ENCODE results near the gene RNF167. TPM values are rescaled to one million over a fixed set of nuclear protein-coding genes. Genes with fewer than 3 reads are reported as not detected.

The RNF167 gene
- polyA plus RNA-seq, 1 donor from 2014 or later = 64.1 TPM

DNA sequence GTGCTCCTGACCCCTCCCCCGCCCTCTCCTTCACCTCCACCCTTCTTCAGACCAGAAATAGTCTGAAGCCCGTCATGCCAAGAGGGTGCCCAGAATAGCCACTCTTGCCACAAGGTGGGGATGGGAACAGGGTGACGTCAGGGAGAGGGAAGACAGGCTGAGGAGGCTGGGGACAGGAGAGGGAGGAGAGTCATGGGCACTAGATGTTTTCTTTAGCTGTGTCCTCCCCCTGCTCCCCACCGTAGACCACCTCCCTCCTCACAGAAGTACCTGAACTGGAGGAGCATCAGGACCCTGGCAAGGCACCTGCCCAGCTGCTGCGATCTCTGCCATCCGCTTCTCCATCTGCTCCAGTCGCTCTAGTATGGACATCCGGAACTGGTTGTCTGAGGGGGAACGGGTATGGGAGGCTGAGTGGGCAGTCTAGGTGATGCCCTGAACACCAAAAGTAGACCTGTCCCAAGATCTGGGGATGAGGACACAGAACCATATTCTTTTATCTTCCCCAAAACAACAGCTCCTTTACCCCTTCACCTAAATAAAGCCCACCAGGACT is 34.1 kb downstream of the RNF167 start:
- Histone ChIP-seq H3K9me3 (ENCODE audit: low read length) (no peaks in the 10 kb centered on the region), H3K36me3 (ENCODE audit: insufficient read depth, low read length) (no peaks in the 10 kb centered on the region), H2AFZ (ENCODE audit: low read depth, low read length) (no peak overlapping the region), H3K27me3 (ENCODE audit: insufficient read depth, low read depth, low read length) (no peaks in the 10 kb centered on the region), H3K79me2 (replicated peaks; ENCODE audit: insufficient read depth, low read length) (no peaks in the 10 kb centered on the region), H3K27ac (ENCODE audit: low read length) (no peak overlapping the region), H3F3A (ENCODE audit: insufficient read depth, low read length, poor library complexity, severe bottlenecking) (no peaks in the 10 kb centered on the region), H4K20me1 (ENCODE audit: insufficient read depth) (no peaks in the 10 kb centered on the region), H3K9me2 (ENCODE audit: insufficient read depth, low read length) (no peaks in the 10 kb centered on the region), H3K4me3 (ENCODE audit: low read length) (no peak overlapping the region), H3K4me2 (ENCODE audit: low read length) (no peak overlapping the region), H3K9ac (ENCODE audit: low read length) (no peak overlapping the region)
- no peak for TF ChIP-seq TAF1 (IDR thresholded peaks at IDR 0.05; ENCODE audit: low read depth)
- no peak for TF ChIP-seq POLR2AphosphoS5 (IDR thresholded peaks at IDR 0.05)
- no peak for TF ChIP-seq EP300 (conservative IDR thresholded peaks at IDR 0.05; ENCODE audit: poor library complexity, severe bottlenecking)
- no peak for TF ChIP-seq RAD21 (conservative IDR thresholded peaks at IDR 0.05)
- TF ChIP-seq, protein P1, sequence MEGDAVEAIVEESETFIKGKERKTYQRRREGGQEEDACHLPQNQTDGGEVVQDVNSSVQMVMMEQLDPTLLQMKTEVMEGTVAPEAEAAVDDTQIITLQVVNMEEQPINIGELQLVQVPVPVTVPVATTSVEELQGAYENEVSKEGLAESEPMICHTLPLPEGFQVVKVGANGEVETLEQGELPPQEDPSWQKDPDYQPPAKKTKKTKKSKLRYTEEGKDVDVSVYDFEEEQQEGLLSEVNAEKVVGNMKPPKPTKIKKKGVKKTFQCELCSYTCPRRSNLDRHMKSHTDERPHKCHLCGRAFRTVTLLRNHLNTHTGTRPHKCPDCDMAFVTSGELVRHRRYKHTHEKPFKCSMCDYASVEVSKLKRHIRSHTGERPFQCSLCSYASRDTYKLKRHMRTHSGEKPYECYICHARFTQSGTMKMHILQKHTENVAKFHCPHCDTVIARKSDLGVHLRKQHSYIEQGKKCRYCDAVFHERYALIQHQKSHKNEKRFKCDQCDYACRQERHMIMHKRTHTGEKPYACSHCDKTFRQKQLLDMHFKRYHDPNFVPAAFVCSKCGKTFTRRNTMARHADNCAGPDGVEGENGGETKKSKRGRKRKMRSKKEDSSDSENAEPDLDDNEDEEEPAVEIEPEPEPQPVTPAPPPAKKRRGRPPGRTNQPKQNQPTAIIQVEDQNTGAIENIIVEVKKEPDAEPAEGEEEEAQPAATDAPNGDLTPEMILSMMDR (IDR thresholded peaks at IDR 0.05; ENCODE audit: poor library complexity, severe bottlenecking) = no peak
- TF ChIP-seq SMC3 (conservative IDR thresholded peaks at IDR 0.05; ENCODE audit: poor library complexity) = no peak
- no peak for TF ChIP-seq EZH2 (IDR thresholded peaks at IDR 0.05; ENCODE audit: borderline replicate concordance, insufficient read depth, low read length, poor library complexity, severe bottlenecking)

DNA sequence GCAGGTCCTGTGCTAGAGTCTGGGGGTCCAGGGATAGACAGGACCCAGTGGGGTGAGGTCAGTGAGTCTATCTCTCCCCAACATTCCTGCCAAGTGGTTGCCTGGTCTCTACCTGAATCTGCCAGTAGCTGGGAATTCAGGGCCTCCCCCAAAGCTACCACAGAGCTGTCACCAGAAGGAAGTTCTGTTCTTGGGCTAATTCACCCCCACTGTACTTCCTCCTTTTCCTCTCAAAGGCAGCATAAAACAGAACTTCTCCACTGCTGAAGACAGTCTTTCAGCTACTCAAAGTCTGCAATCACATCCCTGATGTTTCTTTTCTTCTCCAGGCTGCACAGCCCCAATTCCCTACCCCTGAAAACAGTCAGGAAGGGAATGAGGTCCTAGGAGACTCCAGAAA is 38.7 kb downstream of the RNF167 start:
- H3K4me3 ChIP-seq (ENCODE audit: low read length) = no peak overlapping the region
- TF ChIP-seq POLR2AphosphoS5 (IDR thresholded peaks at IDR 0.05) (no peak), SMC3 (conservative IDR thresholded peaks at IDR 0.05; ENCODE audit: poor library complexity) (no peak), RAD21 (conservative IDR thresholded peaks at IDR 0.05) (no peak), MXI1 (conservative IDR thresholded peaks at IDR 0.05; ENCODE audit: poor library complexity, severe bottlenecking) (no peak), TAF1 (IDR thresholded peaks at IDR 0.05; ENCODE audit: low read depth) (no peak), EZH2 (IDR thresholded peaks at IDR 0.05; ENCODE audit: borderline replicate concordance, insufficient read depth, low read length, poor library complexity, severe bottlenecking) (no peak), EP300 (conservative IDR thresholded peaks at IDR 0.05; ENCODE audit: poor library complexity, severe bottlenecking) (no peak)
- TF ChIP-seq, protein P2, sequence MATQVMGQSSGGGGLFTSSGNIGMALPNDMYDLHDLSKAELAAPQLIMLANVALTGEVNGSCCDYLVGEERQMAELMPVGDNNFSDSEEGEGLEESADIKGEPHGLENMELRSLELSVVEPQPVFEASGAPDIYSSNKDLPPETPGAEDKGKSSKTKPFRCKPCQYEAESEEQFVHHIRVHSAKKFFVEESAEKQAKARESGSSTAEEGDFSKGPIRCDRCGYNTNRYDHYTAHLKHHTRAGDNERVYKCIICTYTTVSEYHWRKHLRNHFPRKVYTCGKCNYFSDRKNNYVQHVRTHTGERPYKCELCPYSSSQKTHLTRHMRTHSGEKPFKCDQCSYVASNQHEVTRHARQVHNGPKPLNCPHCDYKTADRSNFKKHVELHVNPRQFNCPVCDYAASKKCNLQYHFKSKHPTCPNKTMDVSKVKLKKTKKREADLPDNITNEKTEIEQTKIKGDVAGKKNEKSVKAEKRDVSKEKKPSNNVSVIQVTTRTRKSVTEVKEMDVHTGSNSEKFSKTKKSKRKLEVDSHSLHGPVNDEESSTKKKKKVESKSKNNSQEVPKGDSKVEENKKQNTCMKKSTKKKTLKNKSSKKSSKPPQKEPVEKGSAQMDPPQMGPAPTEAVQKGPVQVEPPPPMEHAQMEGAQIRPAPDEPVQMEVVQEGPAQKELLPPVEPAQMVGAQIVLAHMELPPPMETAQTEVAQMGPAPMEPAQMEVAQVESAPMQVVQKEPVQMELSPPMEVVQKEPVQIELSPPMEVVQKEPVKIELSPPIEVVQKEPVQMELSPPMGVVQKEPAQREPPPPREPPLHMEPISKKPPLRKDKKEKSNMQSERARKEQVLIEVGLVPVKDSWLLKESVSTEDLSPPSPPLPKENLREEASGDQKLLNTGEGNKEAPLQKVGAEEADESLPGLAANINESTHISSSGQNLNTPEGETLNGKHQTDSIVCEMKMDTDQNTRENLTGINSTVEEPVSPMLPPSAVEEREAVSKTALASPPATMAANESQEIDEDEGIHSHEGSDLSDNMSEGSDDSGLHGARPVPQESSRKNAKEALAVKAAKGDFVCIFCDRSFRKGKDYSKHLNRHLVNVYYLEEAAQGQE (IDR thresholded peaks at IDR 0.05; ENCODE audit: borderline replicate concordance) = no peak
- TF ChIP-seq, protein P1 (IDR thresholded peaks at IDR 0.05; ENCODE audit: poor library complexity, severe bottlenecking) = no peak
- H2AFZ ChIP-seq (ENCODE audit: low read depth, low read length) = no peak overlapping the region
- H3K79me2 ChIP-seq (replicated peaks; ENCODE audit: insufficient read depth, low read length) = no peaks in the 10 kb centered on the region
- no peaks in the 10 kb centered on the region for H3K9me2 ChIP-seq (ENCODE audit: insufficient read depth, low read length)
- H3K36me3 ChIP-seq (ENCODE audit: insufficient read depth, low read length) = no peaks in the 10 kb centered on the region
- H3K9ac ChIP-seq (ENCODE audit: low read length) = no peak overlapping the region
- no peaks in the 10 kb centered on the region for H4K20me1 ChIP-seq (ENCODE audit: insufficient read depth)
- no peak overlapping the region for H3K27ac ChIP-seq (ENCODE audit: low read length)
- no peak overlapping the region for H3K4me2 ChIP-seq (ENCODE audit: low read length)
- H3F3A ChIP-seq (ENCODE audit: insufficient read depth, low read length, poor library complexity, severe bottlenecking) = no peaks in the 10 kb centered on the region
- no peaks in the 10 kb centered on the region for H3K27me3 ChIP-seq (ENCODE audit: insufficient read depth, low read depth, low read length)
- H3K9me3 ChIP-seq (ENCODE audit: low read length) = no peaks in the 10 kb centered on the region
